ENCODE data around the gene NRARP.
"Not testable (repeated sequence)": the region's sequence is repeated elsewhere in the genome, so short reads cannot be mapped to it uniquely, and the experiment has no call there.

The NRARP gene

DNA sequence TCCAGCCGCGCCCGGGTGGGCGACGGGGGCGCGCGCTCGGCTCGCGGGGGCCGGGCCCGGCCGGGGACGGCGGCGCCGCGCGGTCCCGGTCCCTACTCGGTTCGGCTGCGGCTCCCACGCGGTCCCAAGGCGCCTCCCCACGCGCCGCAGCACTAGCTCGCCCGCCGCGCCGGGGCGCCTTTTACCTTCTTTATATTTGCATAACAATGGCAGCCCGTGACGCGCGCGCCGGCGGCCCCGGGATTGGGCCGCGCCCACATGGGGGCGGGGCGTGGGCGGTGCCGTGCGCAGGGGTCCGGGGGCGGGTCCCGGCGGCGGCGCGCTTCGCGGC, at the start of gene NRARP:
TSS of gene NRARP (minus strand) at position 154 of the 331 bp plus-strand sequence. CDS start 343 bp downstream, outside the sequence.
- peak; percentile 56 for DNase-seq

DNA sequence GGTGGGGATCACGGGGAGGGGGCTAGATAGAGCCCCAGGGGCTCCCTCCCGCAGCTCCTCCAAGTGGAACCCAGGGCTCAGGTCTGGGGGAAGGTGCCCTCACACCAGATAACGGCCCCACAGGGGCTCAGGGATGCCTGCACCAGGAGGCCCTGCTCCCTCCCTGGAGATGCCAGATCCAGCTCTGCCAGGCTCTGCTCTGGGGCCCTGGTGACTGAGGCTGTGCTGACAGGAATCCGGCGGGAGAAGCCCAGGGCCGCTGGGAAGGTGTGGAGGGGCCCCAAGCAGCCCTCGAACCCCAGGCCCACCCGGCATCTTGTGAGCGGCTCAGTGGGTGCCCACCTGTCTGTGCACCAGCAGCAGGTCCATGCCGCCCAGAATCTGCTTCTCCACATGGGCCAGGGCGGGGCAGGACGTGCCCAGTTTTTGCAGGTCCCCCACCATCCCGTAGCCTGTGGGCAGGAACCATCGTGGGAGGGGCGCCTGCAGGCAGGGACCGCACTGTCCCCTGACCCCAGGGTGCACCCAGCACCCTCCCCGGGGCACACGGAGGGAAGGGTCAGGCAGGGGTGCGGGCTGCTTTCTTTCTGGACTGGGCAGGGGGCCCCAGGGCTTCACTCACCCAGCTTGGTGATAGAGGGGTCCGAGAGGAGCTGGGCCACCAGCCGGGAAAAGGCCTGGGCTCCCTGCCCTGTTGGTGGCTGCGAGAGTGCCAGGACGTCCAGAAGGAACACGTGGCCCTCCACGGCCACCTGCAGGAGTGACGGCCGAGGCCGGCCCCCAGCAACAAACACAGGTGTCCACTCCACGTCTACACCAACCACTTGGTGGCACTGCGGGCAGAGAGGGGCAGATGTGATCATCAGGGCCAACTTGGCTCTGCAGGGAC, 48.9 kb upstream of the NRARP start:
- DNase-seq = no peak

DNA sequence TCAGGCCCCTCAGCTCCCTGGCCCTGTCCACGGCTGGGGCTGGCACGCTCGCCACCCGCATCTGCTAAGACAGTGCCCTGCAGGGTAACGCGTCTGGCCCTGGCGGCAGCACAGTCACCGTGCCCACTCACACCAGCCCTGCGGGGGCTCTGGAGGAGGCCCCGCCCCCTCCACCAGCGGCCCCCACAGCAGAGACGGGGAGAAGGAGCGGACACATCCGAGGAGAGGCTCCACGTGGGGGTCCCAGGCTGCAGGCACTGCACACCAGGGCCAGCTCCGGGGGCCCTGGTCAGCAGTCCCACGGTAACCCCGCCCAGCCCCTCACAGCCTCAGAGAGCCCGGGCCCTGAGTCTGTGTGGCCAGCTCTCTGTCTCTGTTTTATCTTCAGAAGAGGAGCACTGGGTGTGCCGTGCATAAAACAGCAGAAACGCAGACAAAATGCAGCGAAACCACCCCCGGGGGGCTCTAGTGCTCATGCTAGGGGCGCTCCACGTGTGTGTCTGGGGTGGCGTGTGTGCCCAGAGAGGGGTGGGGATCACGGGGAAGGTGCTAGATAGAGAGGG, 47.5 kb upstream of the NRARP start:
- DNase-seq = no peak

GRCh38 chr9:137348769-137349470, 46.8 kb upstream of the NRARP start:
- no peak for DNase-seq

DNA sequence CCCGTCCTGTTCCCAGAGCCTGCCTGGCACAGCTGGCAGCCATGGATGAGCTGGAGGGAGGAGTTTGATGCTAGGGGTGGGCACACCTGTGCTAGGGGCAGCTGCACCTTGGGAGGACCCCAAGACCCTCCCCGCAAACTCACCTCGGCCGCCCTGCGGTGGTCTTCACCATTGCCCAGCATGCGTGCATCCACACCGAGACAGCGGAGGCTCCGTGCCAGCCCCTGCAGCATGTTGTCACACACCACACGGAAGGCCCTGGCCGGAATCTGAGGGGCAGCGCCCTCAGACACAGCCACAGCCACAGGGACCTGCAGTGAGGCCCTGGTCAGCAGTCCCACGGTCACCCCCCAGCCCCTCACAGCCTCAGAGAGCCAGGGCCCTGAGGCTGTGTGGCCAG, 45.9 kb upstream of the NRARP start:
- DNase-seq = no peak

GRCh38 chr9:137342482-137342881, 40.4 kb upstream of the NRARP start:
- no peak for DNase-seq

DNA sequence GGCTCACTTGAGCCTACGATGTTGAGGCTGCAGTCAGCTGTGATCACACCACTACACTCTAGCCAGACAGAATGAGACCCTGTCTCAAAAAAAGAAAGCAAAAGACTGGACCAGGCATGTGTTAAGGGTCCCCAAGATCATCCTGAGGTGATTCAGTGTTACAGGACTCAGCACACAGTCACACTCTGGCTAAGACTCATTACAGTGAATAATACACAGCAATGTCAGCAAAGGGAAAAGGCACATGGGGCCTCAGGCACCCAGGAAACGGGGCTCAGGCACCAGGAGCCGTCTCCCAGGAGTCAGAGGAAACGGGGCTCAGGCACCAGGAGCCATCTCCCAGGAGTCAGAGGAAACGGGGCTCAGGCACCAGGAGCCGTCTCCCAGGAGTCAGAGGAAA, 39.2 kb upstream of the NRARP start:
- DNase-seq = no peak

DNA sequence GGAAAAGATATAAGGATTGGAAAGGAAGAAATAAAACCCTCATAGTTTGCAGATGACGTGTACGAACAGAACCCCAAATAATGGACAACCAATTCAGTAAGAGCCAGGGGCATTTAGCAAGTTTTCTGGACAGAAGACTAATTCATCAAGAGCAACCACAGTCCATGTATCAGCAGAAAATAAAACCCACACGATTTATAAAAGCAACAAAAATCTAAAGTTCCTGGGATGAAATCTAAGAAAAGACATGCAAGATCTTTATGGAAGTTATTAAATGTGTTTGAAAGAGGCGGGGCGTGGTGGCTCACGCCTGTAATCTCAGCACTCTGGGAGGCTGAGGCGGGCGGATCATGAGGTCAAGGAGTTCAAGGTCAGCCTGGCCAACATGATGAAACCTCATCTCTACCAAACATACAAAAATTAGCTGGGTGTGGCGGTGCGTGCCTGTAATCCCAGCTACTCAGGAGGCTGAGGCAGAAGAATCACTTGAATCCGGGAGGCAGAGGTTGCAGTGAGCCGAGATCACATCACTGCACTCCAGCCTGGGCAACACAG, 37.9 kb upstream of the NRARP start:
- DNase-seq = not testable (repeated sequence)

GRCh38 chr9:137339045-137339907, 37.2 kb upstream of the NRARP start:
- no peak for DNase-seq

DNA sequence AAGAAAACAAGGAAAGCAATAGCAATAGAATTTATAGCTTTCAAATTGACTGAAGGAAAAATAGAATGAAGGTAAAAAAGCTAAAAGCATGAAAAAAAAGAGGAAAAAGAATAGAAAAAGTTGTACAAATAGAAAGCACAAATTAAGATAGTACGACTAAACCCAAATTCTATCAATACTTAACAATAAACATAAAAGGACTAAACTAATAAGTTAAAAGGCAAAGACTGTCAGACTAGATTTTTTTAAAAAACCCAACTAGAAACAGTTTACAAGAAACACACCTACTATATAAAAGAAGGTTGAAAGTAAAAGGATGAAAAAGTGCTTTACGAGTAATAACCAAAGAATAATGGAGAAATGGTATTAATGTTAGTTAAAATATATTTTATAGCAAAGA, 34.7 kb upstream of the NRARP start:
- no peak for DNase-seq

DNA sequence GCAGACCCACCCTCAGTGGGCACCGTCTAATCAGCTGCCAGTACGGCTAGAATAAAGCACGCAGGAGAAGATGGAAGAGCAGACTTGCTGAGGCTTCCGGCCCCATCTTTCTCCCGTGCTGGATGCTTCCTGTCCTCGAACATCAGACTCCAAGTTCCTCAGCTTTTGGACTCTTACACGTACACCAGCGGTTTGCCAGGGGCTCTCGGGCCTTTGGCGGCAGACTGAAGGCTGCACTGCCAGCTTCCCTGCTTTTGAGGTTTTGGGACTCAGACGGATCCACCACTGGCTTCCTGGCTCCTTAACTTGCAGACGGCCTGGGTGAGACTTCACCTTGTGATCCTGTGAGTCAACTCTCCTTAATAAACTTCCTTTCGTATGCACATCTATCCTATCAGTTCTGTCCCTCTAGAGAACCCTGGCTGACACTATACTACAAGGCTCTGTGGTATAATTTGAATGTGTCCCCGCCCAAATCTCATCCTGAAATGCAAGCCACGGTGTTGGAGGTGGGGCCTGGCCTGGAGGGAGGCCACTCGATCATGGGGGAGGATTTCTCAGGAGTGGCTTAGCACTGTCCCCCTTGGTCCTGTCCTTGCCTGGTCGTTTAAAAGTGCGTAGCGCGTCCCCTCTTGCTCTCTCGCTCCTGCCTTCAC, 31.1 kb upstream of the NRARP start:
- DNase-seq = no peak

- DNase-seq = no peak
These were observed 29.9 kb upstream of the NRARP start for GRCh38 chr9:137331929-137332328.

DNA sequence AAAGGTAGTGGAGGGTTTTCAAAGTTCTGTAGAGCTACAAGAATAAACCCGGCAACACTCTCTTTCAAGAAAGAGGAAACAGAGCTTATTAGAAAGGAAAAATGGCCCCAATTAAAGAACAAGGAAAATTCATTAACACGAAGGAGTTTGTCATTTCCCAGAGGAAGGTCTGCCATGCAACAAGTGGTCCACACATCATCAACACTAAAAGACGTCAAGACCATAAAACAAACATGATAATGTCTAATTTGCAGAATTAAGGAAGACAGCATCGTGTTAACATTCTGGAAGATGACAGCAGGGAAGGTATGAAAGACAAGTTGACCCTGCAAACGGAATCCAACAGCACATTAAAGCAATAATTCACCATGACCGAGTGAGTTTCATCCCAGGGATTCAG, 28.6 kb upstream of the NRARP start:
- no peak for DNase-seq

DNA sequence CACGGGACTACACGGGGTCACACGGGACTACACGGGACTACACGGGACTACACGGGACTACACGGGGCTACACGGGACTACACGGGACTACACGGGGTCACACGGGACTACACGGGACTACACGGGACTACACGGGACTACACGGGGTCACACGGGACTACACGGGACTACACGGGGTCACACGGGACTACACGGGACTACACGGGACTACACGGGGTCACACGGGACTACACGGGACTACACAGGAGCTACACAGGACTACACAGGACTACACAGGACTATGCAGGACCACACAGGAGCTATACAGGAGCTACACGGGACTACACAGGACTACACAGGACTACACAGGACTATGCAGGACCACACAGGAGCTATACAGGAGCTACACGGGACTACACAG, 27.5 kb upstream of the NRARP start:
- DNase-seq = not testable (repeated sequence)

DNA sequence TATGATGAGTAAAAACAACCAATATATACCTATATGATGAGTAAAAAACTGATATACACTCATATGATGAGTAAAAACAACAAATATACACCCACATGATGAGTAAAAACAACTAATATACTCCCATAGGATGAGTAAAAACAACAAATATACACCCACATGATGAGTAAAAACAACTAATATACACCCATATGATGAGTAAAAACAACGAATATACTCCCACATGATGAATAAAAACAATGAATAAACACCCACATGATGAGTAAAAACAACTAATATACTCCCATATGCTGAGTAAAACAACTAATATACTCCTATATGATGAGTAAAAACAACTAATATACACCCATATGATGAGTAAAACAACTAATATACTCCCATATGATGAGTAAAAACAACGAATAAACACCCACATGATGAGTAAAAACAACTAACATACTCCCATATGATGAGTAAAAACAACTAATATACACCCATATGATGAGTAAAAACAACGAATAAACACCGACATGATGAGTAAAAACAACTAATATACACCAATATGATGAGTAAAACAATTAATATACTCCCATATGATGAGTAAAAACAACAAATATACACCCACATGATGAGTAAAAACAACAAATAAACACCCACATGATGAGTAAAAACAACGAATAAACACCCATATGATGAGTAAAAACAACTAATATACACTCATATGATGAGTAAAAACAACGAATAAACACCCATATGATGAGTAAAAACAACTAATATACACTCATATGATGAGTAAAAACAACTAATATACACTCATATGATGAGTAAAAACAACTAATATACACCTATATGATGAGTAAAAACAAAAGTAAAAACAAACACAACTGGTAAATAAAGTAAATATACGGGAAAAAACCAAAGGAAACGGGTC, 25.8 kb upstream of the NRARP start:
- DNase-seq = not testable (repeated sequence)

- no peak for DNase-seq
These were observed 24.5 kb upstream of the NRARP start for GRCh38 chr9:137326445-137327065.

DNA sequence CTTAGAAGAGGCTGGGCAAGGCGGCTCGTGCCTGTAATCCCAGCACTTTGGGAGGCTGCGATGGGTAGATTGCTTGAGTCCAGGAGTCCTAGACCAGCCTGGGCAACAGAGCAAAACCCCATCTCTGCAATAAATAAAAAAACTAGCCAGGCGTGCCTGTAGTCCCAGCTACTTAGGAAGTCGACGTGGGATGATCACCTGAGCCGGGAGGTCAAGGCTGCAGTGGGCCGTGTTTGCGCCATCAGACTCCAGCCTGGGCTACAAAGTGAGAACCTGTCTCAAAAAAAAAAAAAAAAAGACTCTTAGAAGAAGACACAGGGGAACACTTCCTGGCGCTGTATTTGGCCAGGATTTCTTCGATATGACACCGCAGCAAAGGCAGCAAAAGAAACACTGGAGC, 23.7 kb upstream of the NRARP start:
- DNase-seq = no peak

- DNase-seq = no peak
These were observed 23.1 kb upstream of the NRARP start for GRCh38 chr9:137325124-137325523.

- no peak for DNase-seq
These were observed 21.7 kb upstream of the NRARP start for GRCh38 chr9:137323531-137324331.
